Measurements from ENCODE around the gene CAMKK1.

- TF ChIP-seq, protein P1, sequence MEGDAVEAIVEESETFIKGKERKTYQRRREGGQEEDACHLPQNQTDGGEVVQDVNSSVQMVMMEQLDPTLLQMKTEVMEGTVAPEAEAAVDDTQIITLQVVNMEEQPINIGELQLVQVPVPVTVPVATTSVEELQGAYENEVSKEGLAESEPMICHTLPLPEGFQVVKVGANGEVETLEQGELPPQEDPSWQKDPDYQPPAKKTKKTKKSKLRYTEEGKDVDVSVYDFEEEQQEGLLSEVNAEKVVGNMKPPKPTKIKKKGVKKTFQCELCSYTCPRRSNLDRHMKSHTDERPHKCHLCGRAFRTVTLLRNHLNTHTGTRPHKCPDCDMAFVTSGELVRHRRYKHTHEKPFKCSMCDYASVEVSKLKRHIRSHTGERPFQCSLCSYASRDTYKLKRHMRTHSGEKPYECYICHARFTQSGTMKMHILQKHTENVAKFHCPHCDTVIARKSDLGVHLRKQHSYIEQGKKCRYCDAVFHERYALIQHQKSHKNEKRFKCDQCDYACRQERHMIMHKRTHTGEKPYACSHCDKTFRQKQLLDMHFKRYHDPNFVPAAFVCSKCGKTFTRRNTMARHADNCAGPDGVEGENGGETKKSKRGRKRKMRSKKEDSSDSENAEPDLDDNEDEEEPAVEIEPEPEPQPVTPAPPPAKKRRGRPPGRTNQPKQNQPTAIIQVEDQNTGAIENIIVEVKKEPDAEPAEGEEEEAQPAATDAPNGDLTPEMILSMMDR (IDR thresholded peaks at IDR 0.05), result no peak
- no peak for TF ChIP-seq POLR2A (IDR thresholded peaks at IDR 0.05)
Observed at GRCh38 chr17:3887394-3887793, 5.5 kb downstream of the CAMKK1 start.
